ENCODE data around the gene FKBP6. TPM values are rescaled to one million over a fixed set of nuclear protein-coding genes. Genes with fewer than 3 reads are reported as not detected.

FKBP6 gene
- total and polyA plus RNA-seq, 2 of the 13 experiments (the other 11 are each of a cell fraction or from before 2014, with no cell fraction given): 0.07 to 0.20 TPM

GRCh38 chr7:73343671-73344380 lies 15.9 kb downstream of the FKBP6 start (continued):
- TF ChIP-seq ZNF597 (CRISPR knock-in tag; IDR thresholded peaks at IDR 0.05) (no peak), TBL1XR1 (IDR thresholded peaks at IDR 0.05; ENCODE audit: borderline replicate concordance, low read length, partially characterized antibody) (no peak), ZNF296 (CRISPR knock-in tag; conservative IDR thresholded peaks at IDR 0.05) (0 out of 2 replicates have a peak, but pooled peaks have one; percentile 29), NFE2L1 (CRISPR knock-in tag; IDR thresholded peaks at IDR 0.05; ENCODE audit: borderline replicate concordance) (no peak), THAP8 (CRISPR knock-in tag; IDR thresholded peaks at IDR 0.05; ENCODE audit: borderline replicate concordance) (no peak), ZMYM4 (CRISPR knock-in tag; IDR thresholded peaks at IDR 0.05) (peak; percentile 45; the same call in 1 of the 2 replicates), SRF (IDR thresholded peaks at IDR 0.05; ENCODE audit: low read depth, low read length) (peak; percentile 74), JARID2 (CRISPR knock-in tag; IDR thresholded peaks at IDR 0.05; ENCODE audit: insufficient replicate concordance) (no peak), DPF2 (CRISPR knock-in tag; IDR thresholded peaks at IDR 0.05; ENCODE audit: borderline replicate concordance, low read depth) (0 out of 2 replicates have a peak, but pooled peaks have one; percentile 31), ZNF607 (CRISPR knock-in tag; IDR thresholded peaks at IDR 0.05; ENCODE audit: borderline replicate concordance) (no peak), TCF7 (IDR thresholded peaks at IDR 0.05; ENCODE audit: low read depth) (no peak), SRY (CRISPR knock-in tag; IDR thresholded peaks at IDR 0.05) (no peak), GTF2F1 (IDR thresholded peaks at IDR 0.05; ENCODE audit: low read length) (no peak), SAP130 (CRISPR knock-in tag; IDR thresholded peaks at IDR 0.05; ENCODE audit: low read depth) (peak; percentile 40; the same call in 1 of the 2 replicates), TAF1 (CRISPR knock-in tag; IDR thresholded peaks at IDR 0.05) (peak; percentile 42; the same call in 1 of the 2 replicates), NKX3-1 (CRISPR knock-in tag; IDR thresholded peaks at IDR 0.05) (no peak), ZNF414 (CRISPR knock-in tag; IDR thresholded peaks at IDR 0.05) (no peak), LBX2 (CRISPR knock-in tag; IDR thresholded peaks at IDR 0.05; ENCODE audit: borderline replicate concordance) (no peak), MAX (IDR thresholded peaks at IDR 0.05) (peak; percentile 41; the same call in 1 of the 2 replicates), POLR2AphosphoS2 (IDR thresholded peaks at IDR 0.05; ENCODE audit: low read depth, low read length) (no peak), KDM6A (CRISPR knock-in tag; IDR thresholded peaks at IDR 0.05; ENCODE audit: low read depth) (peak; percentile 27), ZNF720 (CRISPR knock-in tag; IDR thresholded peaks at IDR 0.05) (no peak), REXO4 (CRISPR knock-in tag; IDR thresholded peaks at IDR 0.05; ENCODE audit: borderline replicate concordance) (no peak), RELA (CRISPR knock-in tag; IDR thresholded peaks at IDR 0.05) (no peak), NR1H2 (CRISPR knock-in tag; IDR thresholded peaks at IDR 0.05; ENCODE audit: borderline replicate concordance, low read depth) (no peak), ZNF737 (CRISPR knock-in tag; IDR thresholded peaks at IDR 0.05; ENCODE audit: borderline replicate concordance) (no peak), SRSF9 (IDR thresholded peaks at IDR 0.05; ENCODE audit: borderline replicate concordance, insufficient read depth, low read depth, low read length, poor library complexity, severe bottlenecking) (no peak), ZNF24 (IDR thresholded peaks at IDR 0.05) (no peak), ZNF557 (CRISPR knock-in tag; IDR thresholded peaks at IDR 0.05) (no peak)

Measured in HepG2 (cell line).